Activated CD8-positive, alpha-beta memory T cell treated with anti-CD3 and anti-CD28 coated beads, Interleukin-2, amount 50 U/mL, for 48 hours (primary cell): Measurements from ENCODE around the gene BAK1.
"Not testable (repeated sequence)": the region's sequence is repeated elsewhere in the genome, so short reads cannot be mapped to it uniquely, and the experiment has no call there.

Experiments used
- DNase-seq: peaks from one replicate; pipeline ENCODE4 v3.0.0-alpha.2; 2020

The BAK1 gene

GRCh38 chr6:33585403-33586107 is 5.5 kb upstream of the BAK1 start:
- DNase-seq = peak; percentile 99

DNA sequence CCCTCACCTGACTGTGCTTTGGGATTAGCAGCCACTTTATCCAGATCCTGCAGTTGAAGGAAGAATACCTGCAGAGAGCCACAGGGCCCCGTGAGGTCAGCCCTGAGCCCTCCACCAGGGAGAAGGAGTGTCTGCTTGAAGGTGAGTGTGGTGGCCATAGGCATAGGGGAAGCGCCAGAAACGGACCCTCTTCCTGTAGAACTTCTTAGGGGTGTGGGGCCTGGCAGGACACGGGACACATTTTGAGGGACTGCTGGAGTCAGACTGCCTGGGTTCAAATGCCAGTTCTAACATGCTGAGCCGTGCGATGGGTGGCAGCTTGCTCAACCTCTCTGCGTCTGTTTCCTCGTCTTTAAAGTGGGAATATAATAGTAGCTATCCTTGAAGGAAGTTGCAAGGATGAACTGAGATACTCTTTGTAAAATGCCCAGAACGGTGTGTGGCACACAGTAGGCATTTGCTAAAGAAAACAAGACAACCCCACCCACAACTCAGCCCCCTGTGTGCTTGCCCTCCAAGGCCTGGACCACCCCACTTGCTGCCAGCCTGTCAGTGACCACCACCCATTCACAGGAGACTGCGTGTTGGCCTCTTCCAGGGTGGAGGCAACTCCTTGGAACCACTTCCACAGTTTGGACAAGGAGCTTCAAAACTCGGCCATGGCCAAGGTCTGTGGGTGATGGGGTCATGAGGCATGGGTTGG is 4.8 kb upstream of the BAK1 start:
- no peak for DNase-seq

DNA sequence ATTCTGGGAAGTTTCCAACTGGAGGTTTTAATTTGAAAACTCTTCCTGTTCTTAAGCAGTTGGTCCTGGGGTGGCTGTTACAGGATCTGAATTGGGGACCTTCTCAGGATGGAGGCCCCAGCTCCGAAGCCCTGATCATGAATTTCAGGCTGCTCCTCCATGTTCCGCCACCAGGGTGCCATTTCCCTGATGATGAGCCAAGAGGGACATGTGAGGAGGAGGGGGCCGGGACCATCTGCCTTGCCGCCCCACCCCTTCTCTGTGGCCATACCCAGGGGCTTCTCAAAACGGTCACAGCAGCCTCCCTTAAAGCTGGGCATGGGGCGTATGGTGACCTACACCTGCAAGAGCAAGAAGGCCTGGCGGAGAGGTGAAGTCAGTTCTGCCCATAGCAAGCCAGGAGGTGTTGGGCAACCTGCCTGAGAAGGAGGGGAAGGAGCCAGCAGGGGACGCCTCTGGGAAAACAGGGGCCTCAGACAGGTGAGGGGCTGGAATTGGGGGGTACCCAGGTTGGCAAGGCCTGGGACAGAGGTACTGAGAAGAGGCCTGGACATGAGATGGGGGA is 3.6 kb upstream of the BAK1 start:
- no peak for DNase-seq

GRCh38 chr6:33581186-33581585 is 1.1 kb upstream of the BAK1 start:
- DNase-seq = no peak

DNA sequence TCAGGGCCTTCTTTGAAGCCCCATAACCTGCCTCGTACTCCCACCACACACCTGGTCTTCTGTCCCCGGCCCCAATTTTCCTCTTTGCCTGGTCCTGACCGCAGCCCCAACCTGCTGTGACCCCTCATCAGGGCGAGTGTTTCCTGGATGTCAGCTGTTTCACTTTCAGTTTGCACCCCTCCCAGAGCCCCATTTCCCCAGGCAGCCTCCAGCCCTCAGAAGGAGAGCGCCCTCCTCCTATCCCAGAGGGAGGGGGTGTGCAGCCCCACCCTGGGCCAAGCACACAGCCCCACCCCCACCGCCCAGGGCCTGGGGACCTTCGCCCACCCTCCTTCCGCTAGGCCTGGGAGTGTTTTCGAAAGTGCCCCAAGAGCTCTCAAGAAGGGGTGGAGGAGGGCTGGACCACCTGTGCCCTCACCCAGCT is 1.5 kb downstream of the BAK1 start:
- no peak for DNase-seq

- no peak for DNase-seq
Observed at GRCh38 chr6:33578164-33578563, 1.9 kb downstream of the BAK1 start.

- no peak for DNase-seq
Observed at GRCh38 chr6:33577718-33578117, 2.4 kb downstream of the BAK1 start.

DNA sequence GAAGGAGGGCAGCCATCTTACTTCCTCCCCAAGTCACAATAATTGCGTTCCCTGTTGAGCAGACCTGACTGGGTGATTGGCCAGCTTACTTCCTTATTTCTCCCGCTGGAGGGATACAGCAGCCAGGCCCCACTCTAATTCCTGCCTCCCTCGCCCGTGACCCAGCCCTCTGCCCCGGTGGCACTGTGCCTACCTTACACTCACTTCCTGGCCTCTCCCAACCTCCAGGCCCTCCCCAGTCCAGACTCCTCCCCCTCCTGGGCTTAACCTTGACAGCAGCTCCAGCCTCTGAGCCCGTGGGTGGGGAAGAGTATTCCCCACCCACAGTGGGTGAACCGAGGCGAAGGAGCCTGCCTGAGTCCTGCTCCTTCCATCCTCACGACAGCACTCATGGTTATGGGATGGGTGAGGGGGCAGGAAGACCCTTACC is 3.0 kb downstream of the BAK1 start:
- DNase-seq = no peak

- no peak for DNase-seq
Observed at GRCh38 chr6:33576668-33577067, 3.4 kb downstream of the BAK1 start.

DNA sequence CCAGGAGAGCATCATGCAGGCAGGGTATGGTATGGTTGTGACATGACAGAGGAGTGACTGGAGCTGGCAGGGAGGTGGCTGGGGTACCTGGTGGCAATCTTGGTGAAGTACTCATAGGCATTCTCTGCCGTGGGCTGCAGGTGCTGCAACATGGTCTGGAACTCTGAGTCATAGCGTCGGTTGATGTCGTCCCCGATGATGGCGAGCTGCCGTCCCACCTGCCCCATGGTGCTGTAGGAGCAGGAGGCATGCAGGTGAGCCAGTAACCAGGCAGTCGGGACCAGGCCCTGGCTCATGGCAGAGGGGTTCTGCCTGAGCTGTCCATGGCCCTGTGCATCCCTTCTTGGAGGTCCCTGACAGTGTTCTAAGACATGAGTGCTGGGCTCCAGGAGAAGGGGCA is 4.9 kb downstream of the BAK1 start:
- no peak for DNase-seq

- no peak for DNase-seq
Observed at GRCh38 chr6:33571637-33572316, 8.3 kb downstream of the BAK1 start.

DNA sequence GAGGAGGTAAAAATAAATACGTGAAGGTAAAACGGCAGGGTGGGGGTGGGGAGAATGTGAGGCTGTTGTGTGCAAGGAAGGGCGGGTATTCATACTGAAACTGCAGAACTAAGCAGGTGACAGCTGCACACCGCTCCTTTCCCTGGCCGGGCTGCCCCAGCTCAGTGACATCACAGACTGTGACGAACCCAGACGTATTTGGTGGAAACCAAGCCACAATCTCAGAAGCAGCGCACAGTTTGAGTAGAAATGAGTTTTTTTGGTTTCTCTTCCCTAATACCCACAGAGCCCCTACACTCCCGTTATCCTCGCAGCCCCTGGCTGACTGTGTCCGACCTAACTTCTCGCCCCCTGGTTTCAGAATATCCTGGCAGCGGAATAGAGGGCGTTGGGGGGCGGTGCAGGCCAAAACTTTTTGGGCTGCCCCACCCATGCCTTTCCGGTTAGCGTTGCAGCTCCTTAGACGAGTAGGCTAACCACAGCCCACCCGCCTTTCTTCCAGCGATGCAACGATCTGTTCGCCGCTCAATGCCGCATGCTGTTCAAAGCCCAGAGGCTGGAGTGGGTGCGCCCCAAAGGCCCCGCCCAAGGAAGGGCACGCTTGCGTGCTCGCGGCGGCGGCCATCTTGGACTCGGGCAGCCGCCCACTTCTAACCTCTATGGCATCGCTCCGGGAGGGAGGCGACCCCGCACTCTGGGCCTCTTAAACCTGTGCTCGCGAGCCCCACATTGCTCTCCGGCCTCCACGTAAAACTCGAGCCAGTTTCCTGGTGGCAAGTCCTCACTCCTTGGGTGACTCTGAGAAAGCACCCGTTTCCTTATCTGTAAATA is 9.1 kb downstream of the BAK1 start:
- peak; percentile 94 for DNase-seq

DNA sequence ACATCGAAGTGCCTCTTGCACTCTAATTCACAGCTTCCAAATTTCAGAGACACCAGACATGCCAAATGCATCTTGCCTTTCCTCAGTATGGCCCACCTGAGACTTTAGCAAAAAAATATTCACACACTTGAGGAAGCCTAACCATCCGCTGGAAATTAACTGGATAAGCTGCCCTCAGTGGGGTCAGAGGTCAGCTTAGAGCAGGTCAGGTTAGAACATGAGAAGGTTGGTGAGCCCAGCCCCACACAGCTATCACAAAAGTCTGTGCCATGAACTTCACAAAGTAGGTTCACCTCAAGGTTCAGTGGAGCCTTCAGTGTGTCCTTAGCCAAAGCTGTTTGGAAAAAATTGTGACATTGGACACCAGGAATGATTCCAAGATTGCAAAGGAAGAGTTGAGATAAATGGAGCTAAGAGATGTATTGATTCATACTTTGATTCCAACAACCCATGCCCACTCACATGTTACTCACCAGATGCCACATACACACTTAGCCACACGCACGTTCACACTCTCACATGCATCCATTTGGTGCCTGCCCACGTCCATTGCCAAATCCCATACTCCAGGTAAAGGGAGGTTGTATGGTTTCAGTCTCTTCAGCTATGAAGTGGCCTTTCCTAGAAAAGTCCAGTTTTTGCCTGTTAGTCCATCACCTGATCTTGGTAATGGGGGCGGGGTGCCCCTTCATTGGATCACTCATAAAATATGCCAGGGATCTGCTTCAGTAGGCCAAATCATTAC is 11.1 kb downstream of the BAK1 start:
- no peak for DNase-seq

DNA sequence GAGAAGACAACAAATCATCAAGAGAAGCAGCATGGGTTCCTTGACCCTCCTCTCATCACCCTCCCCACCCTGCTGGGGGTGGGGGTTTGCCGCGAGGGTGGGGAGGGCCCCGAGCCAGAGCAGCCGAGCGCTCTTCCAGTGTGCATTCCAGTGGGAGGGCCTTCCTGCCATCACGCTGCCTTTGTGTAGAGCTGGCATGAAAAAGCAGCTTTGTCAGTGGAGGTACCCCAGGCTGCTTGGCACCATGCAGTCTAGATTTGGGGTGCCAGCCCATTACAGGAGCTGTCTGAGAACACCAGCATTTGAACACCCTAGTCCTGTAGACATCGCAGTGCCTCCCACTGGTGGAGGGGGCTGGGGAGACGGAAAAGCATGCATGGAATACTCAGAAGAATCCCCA is 12.2 kb downstream of the BAK1 start:
- no peak for DNase-seq

DNA sequence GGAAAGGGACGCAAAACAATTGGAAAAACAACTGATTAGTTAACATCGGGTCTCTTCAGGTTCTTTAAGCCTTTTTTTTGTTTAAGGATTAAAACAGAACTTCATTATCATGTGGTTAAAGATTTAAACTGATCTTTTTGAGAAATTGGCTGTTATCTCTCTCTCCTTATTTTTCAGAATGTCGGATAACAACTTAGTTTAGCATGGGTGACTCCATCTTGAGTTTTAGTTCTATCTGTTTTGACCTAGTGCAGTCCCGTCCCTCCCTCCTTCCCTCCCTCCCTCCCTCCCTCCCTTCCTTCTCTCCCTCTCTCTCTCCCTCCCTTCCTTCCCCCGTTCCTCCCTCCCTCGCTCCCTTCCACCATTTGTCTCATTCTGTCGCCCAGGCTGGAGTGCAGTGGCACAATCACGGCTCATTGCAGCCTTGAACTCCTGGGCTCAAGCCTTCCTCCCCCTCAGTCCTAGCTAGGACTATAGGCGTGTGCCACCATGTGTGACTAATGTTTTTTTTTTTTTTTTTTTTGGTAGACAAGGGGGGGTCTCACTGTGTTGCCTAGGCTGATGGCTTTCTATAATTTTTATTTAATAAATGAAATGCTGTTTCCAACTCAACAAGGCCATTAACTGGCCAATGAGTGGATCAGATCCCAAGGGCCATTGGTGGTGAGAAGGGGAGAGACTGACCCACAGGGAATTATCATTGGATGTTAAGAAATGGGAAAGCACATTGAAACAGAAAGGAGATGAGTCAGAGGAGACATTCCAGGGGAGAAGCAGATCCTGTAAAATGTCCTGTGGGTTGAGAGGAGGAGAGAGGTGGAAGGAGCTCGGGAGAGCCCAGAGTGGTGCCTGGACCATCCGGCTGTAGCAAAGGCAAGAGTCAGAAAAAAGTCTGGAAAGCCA is 13.6 kb downstream of the BAK1 start:
- no peak for DNase-seq

- DNase-seq = no peak
Observed at GRCh38 chr6:33558801-33559200, 21.3 kb downstream of the BAK1 start.

DNA sequence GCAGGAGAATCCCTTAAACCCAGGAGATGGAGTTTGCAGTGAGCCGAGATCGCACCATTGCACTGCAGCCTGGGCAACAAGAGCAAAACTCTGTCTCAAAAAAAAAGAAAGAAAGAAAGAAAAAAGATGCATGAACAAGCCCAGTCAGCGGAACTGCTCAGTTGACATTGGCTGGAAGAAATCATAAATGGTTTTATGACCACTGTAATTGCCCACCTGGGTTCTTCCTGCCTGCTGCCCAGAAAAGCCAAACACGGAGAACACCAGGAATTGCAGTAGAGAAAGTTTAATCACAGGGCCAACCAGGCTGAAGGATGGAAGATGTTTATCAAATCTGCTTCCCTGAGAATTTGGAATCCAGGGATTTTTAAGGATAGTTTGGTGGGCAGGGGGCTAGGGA is 22.7 kb downstream of the BAK1 start:
- no peak for DNase-seq

DNA sequence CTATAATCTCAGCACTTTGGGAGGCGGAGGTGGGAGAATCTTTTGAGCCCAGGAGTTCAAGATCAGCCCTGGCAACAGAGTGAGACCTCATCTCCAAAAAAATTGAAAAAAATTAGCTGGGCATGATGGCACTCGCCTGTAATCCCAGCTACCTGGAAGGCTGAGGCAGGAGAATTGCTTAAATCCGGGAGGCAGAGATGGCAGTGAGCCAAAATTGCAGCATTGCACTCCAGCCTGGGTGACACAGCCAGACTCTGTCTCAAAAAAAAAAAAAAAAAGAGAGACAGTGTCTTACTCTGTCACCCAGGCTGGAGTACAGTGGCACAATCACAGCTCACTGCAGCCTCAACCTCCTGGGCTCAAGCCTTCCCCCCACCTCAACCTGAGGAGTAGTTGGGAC is 27.2 kb downstream of the BAK1 start:
- DNase-seq = not testable (repeated sequence)

- no peak for DNase-seq
Observed at GRCh38 chr6:33552252-33552651, 27.8 kb downstream of the BAK1 start.

- DNase-seq = no peak
Observed at GRCh38 chr6:33551538-33551937, 28.5 kb downstream of the BAK1 start.

DNA sequence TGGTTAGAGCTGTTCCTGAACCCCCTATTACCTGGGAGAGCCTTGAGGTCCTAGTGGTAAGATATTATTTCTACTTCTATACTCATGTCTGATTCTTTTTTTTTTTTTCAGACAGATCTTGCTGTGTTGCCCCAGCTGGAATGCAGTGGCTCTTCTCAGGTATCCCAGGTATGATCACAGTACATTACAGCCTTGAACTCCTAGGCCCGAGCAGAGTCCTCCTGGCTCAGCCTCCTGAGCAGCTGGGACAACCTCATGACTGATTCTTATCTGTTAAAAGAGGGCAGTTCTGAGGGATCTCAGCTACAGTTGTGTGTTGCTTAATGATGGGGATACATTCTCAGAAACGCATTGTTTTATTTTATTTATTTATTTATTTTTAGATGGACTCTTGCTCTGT is 30.2 kb downstream of the BAK1 start:
- no peak for DNase-seq
